ENCODE results near the gene MAPK11.

Gene MAPK11

DNA sequence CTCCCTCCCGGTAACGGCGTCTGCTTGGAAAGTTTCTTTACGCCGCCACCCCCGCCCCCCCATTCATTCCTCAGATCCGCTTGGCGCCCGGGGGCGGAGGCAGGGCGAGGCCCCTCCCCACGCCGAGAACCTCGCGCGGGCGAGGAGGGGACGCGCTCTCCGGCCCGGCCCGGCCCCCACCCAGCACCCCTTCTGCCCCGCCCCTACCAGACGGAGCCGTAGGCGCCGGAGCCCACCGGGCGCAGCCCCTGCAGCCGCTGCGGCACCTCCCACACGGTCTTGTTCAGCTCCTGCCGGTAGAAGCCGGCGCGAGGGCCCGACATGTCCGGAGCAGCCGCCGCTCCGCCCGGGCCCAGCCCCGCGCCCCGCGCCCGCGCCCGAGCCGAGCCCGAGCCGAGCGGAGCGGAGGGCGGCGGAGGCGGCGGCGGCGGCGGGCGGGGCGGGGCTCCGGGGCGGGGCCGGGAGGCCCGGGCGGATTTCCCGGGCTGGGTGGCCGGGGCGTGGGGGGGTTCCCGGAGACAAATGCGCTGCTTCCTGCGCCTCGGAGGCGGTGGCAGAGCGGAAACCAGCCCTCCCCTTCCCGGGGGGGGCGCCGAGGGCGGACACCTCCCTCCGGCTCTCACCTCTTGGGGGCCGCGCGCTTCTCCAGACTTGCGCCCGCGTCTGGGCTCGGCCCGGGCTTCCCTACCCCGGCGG, at the start of gene MAPK11:
MAPK11 (minus strand) TSS at position 411 of the 696 bp plus-strand sequence; CDS start at position 323, 88 bp downstream.
- DNase-seq (ENCODE audit: low read depth), result no peak

DNA sequence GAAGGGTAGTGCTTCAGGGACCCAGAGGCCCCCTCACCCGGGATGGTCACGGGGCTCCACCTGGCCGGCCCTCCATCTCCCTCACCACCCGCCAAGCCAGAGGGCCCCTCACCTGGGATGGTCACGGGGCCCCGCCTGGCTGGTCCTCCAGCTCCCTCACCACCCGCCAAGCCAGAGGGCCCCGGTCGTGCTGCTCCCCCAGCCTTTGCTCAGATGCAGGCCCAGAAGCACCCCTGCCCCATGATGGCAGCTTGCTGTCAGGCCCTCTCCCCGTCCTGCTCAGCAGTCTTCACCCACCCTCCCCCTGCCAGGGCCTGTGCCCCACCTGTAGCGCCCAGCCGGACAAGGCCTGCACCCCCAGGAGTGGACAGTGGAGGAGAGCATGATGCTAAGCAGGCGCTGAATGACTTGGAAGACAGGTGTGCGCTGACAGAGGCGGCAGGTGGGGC, 49.3 kb upstream of the MAPK11 start:
- DNase-seq (ENCODE audit: low read depth), result no peak

DNA sequence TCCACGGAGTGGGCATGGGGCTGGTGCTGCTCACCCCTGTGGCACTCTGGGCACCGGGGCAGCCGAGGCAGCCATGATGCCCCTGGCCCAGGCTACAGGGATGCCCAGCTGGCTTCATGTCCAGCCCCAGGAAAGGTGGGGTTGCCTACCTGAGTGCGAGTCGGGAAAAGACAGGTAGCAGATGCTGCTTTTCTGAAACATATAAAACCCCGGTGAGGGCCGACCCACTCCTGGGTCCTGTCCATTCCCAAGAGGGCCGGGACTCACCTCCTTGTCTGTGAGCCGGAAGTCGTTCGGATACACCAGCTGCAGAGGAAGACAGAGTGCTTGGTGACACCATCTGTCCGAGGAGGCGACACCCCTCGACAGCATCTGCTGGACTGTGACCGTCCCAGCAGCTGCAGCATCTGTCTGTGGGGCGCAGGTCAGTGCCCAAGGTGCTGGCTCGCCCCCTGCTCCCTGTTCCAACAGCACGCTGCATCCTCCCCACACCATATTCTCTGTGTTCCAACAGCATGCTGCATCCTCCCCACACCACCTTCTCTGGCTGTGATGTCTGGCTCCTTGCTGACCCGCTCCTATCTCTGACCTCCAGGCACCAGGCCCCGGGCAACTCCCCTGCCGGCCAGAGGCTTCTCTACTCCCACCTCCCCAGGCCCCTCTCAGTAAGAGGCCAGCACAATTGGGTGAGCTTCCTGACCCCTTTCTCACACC, 48.7 kb upstream of the MAPK11 start:
- DNase-seq (ENCODE audit: low read depth), result no peak

DNA sequence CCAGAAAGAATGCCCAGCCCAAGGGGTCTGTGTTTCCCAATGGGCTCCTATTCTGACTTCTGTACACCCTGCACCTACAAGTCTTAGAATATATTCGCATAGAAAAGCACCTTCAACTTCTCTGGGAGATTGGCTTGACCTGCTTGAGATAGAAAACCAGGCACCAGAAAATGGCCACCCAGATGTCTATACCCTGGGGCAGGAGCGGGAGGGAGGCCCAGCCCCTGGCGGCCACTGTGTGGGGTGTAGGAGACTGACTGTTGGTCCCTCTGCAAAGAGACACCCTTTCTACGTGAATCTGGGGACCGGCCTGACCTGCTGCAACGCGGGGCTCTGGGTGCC, 48.1 kb upstream of the MAPK11 start:
- DNase-seq (ENCODE audit: low read depth), result no peak

DNA sequence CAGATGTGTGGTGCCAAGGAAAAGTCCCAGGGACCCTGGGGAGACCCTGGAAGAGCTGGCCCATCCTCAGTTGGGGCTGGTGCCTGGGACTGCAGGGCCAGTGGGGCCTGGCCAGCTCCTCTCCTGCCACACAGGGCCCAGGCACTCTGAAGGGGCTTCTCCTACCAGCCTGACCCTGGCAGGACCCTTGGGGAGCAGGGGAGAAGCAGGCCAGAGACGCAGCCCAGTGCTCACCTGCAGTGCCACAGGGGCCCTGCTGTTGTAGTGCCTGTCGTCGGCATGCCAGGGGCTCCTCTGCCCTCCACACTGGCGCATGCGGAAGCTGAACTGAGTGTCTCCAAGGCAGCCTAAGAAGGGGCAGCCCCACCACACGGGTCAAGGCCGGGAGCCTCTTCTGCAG, 47.5 kb upstream of the MAPK11 start:
- no peak for DNase-seq (ENCODE audit: low read depth)

DNA sequence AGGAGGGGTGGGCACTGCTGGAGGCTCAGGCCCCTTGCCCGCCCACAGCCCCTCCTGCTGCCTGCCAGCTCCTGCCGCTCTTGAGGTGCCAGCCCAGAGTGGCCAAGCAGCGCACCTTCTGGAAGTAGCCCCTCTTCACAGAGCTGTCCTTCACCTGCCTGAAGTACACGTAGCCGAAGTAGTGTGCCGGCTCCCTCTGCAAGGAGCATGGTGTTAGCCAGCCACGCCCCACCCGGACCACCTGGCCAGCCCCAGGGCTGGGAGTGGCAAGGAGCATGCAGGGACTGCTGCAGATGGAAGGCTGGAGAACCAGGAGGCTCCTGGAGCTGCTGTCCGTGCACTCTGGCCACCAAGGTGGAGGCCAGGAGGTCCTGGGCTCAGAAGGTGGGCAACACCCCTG, 47.0 kb upstream of the MAPK11 start:
- DNase-seq (ENCODE audit: low read depth), result no peak

DNA sequence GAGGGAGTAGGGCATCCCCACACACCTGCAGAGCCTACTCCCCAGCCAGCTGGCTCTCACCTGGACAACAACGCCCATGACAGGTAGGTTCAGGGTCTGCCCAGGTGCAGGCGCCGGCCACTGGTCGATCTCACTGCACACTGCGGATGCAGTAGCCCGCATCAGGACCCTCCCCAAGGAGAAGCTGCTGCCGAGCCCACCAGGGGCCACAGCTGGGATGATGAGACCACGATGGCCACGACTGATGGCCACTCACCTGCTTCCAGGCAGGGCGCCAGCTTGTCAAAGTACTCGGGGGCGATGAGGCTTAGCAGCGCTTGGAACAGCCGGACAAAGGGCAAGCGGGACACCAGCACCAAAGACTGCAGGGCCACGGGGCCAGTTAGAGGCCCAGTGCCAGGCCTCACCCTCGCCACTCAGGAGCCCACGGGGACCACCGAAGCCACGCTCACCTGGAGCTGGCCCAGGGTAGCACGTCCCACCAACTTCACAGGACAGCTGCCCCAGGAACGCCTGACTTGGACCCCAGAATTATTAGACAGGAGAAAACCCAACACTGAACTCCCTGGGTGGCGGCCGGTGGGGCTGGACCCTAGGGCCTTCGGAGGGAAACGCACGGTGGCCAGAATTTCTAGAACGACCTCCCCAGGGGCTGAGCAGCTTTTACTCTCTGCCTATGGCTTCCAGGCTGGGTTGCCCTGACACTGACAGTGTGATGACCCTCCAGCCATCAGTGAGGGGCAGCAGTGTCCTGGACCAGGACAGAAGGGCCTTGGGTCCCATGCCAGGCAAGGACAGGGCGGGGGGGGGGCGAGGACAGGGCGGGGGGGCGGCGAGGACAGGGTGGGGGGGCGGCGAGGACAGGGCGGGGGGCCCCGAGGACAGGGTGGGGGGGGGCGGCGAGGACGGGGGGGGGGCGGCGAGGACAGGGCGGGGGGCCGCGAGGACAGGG, 46.2 kb upstream of the MAPK11 start:
- DNase-seq (ENCODE audit: low read depth), result no peak

DNA sequence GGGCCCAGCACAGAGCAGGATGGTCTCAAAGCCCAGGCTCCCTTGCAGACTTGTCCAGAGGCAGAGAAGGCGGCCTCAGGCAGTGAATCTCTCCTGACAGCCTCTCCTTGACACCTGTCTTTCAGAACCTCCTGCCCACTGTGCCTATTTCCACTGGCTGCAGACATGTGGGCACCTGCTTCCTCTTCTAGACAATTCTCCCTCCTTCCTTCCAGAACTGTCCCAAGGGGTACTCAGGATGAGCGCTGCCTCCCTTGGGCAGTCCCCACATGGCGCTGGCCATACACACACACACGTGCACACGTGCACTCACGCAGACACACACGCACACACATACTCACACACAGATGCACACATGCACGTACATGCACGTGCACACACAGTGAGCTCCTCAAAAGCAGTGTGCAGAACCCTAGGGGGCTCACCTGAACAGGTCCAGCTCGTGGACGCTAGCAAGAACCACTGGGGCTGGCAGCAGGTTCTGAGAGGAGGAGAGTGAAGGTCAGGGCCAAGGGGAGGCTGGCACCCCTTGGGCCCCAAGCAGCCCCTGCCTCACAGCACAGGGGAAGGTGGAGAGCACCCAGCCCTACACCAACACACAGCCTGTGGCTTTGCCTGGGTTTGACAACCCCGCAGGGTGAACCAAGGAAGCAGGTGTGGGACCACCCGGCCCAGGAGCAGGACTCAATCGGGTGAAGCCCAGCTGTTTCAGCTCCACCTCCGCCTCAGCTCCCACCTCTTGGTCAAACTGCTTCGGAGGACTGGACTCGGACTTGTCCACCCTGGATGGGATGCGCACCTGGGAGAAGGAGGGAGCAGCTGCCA, 45.3 kb upstream of the MAPK11 start:
- DNase-seq (ENCODE audit: low read depth), result no peak

DNA sequence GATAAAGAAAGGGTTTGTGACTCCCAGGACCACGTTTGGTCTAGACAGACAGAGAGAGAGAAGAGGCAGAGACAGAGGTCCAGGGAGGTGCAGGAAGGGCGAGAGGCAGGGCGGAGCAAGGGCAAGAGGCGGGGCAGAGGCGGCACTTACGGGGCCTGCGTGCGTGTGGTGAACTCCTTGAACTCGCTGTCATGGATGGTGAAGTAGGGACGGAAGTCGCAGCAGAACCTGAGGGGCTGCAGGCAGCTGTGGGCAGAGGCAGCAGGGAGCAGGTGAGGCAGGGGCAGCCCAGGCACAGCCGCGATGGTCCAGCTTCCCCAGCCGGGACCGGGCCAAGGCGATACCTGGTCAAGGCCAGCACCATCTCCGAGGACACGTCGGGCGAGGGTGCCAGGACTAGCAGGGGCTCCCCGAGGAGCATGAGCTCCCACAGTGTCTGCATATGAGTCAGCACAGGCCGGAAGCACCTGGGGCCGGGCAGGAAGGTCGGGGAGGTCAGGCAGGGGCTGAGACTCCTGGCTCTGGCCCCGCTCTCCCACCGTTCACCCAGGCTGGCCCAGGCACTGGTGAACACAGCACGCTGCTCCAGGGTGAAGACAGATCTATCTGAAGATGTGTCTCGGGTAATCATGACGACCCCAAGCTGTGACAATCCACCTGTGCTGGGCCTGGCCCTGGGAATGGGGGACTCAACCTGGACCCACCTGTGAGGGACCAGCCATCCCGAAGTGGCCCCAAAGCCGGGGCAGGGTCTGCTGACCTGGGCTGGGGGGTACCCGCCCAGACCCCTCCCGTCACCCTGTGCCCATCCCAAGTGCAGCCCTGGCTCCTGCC, 44.5 kb upstream of the MAPK11 start:
- DNase-seq (ENCODE audit: low read depth), result no peak

DNA sequence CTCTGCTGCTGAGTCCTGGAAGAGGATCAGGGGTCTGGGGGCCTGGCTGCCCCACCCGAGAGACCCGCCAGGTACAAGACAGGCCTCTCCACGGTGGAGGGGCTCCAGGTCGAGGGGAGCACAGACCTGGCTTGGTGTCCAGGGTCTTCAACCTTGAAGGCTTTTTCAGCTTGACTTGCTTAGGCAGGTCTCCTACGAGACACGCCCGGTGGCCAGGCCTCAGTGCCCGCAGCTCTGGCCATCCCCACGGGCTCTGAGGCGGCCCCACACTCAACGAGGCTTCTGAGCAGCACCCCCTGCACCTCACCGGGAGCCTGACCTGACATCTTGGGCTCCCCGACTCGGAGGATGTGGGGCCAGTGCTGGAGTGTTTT, 43.9 kb upstream of the MAPK11 start:
- no peak for DNase-seq (ENCODE audit: low read depth)

DNA sequence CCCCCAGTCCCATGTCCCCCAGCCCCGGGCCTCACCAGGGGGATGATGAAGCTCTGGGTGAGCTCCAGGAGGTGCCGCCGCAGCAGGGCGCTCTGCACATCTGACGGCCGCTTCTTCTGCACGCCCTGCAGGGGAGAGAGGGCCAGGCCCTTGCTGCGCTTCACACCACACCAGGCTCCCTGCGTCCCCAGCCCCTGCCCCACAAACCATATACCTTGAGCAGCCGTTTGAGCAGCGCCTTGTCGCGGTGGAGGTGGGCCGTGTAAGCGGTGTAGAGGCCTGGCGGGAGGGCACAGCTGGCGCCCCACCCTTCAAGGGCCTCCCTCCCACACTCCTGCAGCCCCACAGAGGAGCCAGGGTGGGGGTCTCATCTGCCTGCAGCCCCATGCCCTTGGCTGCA, 43.4 kb upstream of the MAPK11 start:
- no peak for DNase-seq (ENCODE audit: low read depth)

DNA sequence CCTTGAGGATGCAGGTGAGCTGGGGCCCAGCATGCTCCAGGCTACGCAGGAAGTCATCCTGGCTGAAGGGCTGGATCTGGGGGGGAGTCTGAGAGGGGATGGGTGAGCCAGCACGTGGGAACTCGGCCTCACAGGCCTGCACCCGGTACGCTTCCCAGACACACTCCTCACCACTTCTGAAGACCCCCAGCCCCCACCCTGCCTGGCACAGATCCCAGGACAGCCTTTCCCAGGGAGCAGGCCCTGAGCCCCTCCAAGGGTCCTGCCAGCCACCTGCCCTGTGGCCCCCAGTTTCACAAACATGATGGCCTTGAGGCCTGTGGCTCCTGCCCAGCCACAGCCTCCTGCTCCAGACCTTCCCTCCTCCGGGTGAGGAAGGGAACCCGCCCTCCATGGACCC, 42.8 kb upstream of the MAPK11 start:
- DNase-seq (ENCODE audit: low read depth), result no peak

DNA sequence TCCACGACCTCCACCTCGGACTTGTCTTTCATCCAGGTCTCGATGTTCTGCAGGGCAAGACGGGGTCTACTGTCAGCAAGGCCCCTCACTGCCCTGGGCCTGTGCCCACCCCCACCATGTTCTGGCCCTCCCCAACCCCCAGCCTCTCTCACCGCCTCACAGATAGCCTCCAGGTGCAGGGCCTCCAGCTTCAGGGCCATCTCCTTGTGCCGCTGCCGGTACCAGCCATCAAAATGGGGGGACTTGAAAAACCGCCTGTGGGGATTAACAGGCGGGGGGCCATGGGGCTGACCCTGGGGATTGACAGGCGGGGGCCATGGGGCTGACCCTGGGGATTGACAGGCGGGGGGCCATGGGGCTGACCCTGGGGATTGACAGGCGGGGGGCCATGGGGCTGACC, 42.2 kb upstream of the MAPK11 start:
- DNase-seq (ENCODE audit: low read depth), result no peak

DNA sequence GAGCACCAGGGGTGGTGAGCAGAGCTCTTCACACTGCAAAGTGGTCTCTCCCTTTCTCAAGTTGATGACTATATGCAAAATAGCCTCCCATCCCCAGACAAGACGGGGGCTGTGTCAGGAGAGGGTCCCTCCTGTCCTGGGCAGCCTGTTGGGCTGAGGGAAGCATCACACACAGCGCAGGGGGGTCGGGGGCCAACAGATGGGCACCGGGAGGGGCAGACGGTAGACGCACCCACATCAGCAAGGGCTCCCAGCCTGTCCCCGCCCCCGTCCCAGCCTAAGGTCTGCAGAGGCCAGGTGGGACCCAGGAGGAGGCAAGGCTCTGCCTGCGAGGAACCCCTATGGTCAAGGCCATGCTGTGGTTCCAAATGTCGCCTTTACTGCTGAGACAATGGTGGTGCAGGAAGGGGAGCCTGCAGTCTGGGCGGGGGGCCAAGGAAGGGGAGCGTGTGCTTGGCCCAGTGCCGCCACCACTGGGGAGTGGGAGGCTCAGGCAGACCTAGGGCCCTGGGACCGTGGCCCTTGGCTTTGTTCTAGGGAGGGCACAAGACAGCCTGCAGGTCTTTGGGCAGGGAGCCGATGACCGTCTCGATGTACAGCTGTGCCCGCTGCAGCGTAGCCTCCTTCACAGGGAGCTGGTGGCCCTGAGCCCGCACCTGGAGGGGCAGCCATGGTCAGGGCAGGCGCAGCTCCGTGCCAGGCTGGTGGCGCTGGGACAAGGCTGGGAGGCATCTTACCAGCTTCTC, 41.6 kb upstream of the MAPK11 start:
- no peak for DNase-seq (ENCODE audit: low read depth)

DNA sequence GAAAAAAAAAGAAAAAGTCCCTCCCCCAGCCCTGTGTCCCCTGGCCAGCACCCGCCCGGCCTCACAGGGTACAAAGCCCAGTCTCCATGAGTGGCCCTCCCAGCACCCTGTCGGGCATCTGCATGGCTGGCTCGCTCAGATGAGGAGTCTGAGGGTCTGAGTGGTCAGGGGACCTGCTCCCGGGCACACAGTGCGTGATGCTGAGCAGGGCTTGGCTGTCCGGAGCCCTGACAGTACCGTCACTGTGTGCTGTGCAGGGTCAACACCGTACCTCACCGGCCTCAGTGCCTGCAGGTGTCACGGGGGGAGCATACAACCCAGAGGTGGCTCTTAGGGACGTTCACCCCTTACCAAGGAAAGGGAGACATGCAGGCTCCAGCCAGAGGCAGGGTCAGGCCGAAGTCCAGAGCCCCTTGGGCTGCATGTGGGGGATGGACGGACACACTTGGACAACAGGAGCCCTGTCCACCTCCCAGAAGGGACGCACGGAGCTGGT, 40.8 kb upstream of the MAPK11 start:
- no peak for DNase-seq (ENCODE audit: low read depth)

DNA sequence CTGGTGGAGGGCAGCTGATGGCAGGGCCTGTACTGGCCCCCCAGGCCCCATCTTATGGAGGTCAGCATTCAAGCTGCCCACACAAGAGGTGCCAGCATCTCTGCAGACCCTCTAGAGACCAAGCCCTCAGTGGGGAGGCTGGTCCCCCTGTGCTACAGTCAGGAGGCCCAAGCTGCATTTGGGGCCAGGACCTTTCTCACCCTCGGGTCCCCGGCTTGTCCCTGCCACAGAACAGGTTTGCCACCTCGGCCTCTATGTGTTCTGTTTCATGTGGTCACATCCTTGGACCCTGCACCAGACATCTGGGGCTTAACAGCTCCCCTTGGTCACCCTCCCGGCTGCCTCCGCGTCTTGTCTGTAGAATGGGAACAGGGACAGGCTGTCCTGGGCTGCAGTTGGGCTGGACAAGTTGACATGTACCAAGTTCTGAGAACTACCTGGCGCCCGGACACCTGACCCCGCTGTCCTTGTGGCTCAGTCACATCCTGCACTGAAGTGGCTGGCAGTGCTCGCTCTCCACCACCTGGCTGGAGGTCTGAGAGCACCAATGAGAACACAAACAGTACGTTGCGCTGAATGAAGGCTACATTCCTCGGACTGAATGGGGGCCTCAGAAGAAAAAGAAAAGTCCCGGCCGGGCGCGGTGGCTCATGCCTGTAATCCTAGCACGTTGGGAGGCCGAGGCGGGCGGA, 40.0 kb upstream of the MAPK11 start:
- DNase-seq (ENCODE audit: low read depth), result no peak

DNA sequence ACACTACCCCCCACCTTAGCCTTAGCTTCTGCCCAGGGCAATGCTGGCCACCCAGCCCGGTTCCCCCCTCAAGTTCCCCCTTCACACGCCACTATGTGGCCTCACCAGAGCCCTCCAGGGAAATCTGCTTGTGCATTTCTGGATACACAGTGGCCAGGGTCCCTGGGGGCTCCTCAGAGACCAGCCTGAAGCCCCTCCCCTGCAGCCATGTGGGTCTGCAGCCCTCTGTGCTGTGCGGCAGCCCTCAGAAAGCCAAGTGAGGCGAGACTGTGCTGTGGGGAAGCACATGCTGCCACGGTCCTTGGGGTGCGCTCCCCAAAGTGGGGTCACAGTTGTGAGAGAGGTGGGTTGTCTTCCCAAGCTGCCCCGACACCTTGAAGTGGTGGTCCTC, 39.4 kb upstream of the MAPK11 start:
- DNase-seq (ENCODE audit: low read depth), result no peak

DNA sequence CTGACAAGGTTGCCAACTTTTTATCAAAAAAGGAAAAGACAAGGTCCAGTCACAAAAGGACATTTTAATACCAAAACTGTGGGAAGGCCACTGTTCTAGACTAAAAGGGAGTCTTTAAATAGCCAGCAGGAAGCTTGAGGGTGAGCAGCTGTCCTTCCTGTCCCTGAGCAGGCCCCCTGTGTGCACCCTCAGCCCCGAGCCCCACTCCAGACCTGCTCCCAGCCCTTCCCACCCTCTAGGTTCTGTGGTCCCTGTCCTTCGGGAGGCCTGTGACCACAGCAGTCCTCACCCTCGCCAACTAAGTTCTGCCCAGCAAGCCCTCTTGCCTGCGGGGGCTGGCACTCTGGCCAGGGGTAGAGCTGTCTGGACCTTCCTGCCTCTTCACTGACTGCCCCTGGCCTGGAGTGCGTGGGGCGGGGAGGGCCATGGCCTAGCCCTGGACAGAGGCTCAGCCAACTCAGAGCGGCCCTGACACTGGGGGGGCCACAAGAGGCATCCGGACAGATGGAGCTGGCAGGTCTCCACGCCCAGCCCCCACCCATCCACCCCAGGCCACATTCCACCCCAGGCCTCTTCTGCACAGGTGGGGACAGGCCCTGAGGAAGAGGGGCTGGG, 38.9 kb upstream of the MAPK11 start:
- DNase-seq (ENCODE audit: low read depth), result no peak

DNA sequence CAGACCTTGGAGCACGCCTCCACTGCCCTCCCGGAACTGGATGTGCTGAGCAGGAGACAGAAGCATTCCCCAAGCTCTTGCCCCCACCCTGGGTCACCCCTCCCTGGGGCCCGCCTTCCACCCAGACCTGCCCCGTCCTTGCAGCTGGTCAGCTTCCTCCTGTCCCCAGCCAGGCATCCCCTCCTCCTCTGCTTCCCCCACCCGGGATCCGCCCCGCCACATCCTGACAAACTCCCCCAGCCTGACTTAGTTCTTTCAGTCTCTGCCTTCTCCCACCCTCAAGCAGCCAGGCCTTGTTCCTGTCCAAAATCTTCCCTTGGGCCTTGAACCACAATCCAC, 38.4 kb upstream of the MAPK11 start:
- no peak for DNase-seq (ENCODE audit: low read depth)
